Mucosa of rectum (tissue), 2 donors: ENCODE data around the gene PRKAG2.
A peak's percentile ranks its signal among the peaks of the same experiment; 100 is the strongest.
"Not testable (repeated sequence)": the region's sequence is repeated elsewhere in the genome, so short reads cannot be mapped to it uniquely, and the experiment has no call there.

ENCODE experiments used
- H3K27ac ChIP-seq, 2 donors: one replicate each; pipeline ENCODE4 v1.7.0; 2013; ENCODE audit warnings: inconsistent platforms in 2 of 2, low read depth in 2 of 2, low read length in 2 of 2
- H3K27me3 ChIP-seq, 2 donors: one replicate each; pipeline ENCODE4 v1.7.0; 2013; ENCODE audit warnings: low read length in 2 of 2; ENCODE audit not compliant: control insufficient read depth in 2 of 2, insufficient read depth in 2 of 2
- H3K36me3 ChIP-seq, 2 donors: one replicate each; pipeline ENCODE4 v1.7.0; 2013; ENCODE audit warnings: low read length in 2 of 2; ENCODE audit not compliant: control insufficient read depth in 2 of 2, insufficient read depth in 2 of 2
- H3K4me1 ChIP-seq, 2 donors: one replicate each; pipeline ENCODE4 v1.7.0; 2013; ENCODE audit warnings: low read length in 2 of 2, mild to moderate bottlenecking in 1 of 2; ENCODE audit not compliant: control insufficient read depth in 2 of 2, insufficient read depth in 2 of 2
- H3K4me3 ChIP-seq, 2 donors: one replicate each; pipeline ENCODE4 v1.7.0; 2013; ENCODE audit warnings: low read length in 2 of 2
- H3K9ac ChIP-seq, 2 donors: one replicate each; pipeline ENCODE4 v1.7.0; 2013; ENCODE audit warnings: low read length in 2 of 2, low read depth in 1 of 2, mild to moderate bottlenecking in 1 of 2
- H3K9me3 ChIP-seq, 2 donors: one replicate each; pipeline ENCODE4 v1.7.0; 2013; ENCODE audit warnings: low read length in 2 of 2; ENCODE audit not compliant: control insufficient read depth in 2 of 2
- donor health status: healthy.
- donor health status: Normal muscosa, but diverticular disease.

PRKAG2 gene

GRCh38 chr7:151844825-151845200 lies 32.1 kb downstream of the PRKAG2 start:
- H3K9ac ChIP-seq: no peak overlapping the region
- H3K4me1 ChIP-seq: no peaks in the 10 kb centered on the region
- peaks cover 5 to 11% of the 10 kb centered on the region in 2 donors for H3K36me3 ChIP-seq
- H3K27ac ChIP-seq: no peak overlapping the region
- no peak overlapping the region for H3K4me3 ChIP-seq
- H3K9me3 ChIP-seq: no peaks in the 10 kb centered on the region
- no peaks in the 10 kb centered on the region for H3K27me3 ChIP-seq

GRCh38 chr7:151844071-151844824 lies 32.7 kb downstream of the PRKAG2 start:
- no peak overlapping the region for H3K27ac ChIP-seq
- H3K9me3 ChIP-seq: no peaks in the 10 kb centered on the region
- H3K9ac ChIP-seq: no peak overlapping the region
- H3K4me3 ChIP-seq: no peak overlapping the region
- H3K4me1 ChIP-seq: peaks cover under 1 to 2% of the 10 kb centered on the region in 2 donors
- no peaks in the 10 kb centered on the region for H3K27me3 ChIP-seq
- H3K36me3 ChIP-seq: peaks cover 5 to 11% of the 10 kb centered on the region in 2 donors

- Histone ChIP-seq H3K27ac (no peak overlapping the region), H3K4me1 (peaks cover 2 to 4% of the 10 kb centered on the region in 2 donors), H3K4me3 (no peak overlapping the region), H3K9ac (no peak overlapping the region), H3K9me3 (no peaks in the 10 kb centered on the region), H3K36me3 (peaks cover 3 to 9% of the 10 kb centered on the region in 2 donors), H3K27me3 (no peaks in the 10 kb centered on the region)
Observed at GRCh38 chr7:151843181-151843580, 33.7 kb downstream of the PRKAG2 start.

GRCh38 chr7:151841395-151842051 lies 35.4 kb downstream of the PRKAG2 start:
- not testable (repeated sequence) for H3K27ac ChIP-seq, H3K36me3 ChIP-seq, H3K4me1 ChIP-seq, H3K27me3 ChIP-seq, H3K4me3 ChIP-seq, H3K9ac ChIP-seq, H3K9me3 ChIP-seq

- no peaks in the 10 kb centered on the region for H3K27me3 ChIP-seq
- no peak overlapping the region for H3K4me3 ChIP-seq
- H3K36me3 ChIP-seq: peaks cover 3 to 10% of the 10 kb centered on the region in 2 donors
- H3K27ac ChIP-seq: no peak overlapping the region
- no peak overlapping the region for H3K9ac ChIP-seq
- H3K4me1 ChIP-seq: peaks cover 2 to 4% of the 10 kb centered on the region in 2 donors
- no peaks in the 10 kb centered on the region for H3K9me3 ChIP-seq
Observed at GRCh38 chr7:151840088-151840910, 36.6 kb downstream of the PRKAG2 start.

GRCh38 chr7:151839451-151839921 lies 37.4 kb downstream of the PRKAG2 start:
- peaks cover 3 to 6% of the 10 kb centered on the region in 2 donors for H3K36me3 ChIP-seq
- no peaks in the 10 kb centered on the region for H3K27me3 ChIP-seq
- H3K9me3 ChIP-seq: no peaks in the 10 kb centered on the region
- no peak overlapping the region for H3K27ac ChIP-seq
- H3K4me1 ChIP-seq: peaks cover 2 to 4% of the 10 kb centered on the region in 2 donors
- H3K4me3 ChIP-seq: peak overlapping the region in 1 of 2 donors; percentile 48
- H3K9ac ChIP-seq: no peak overlapping the region

- Histone ChIP-seq H3K4me3 (peak overlapping the region in 1 of 2 donors; percentile 48), H3K9ac (no peak overlapping the region), H3K27ac (no peak overlapping the region), H3K9me3 (no peaks in the 10 kb centered on the region), H3K27me3 (no peaks in the 10 kb centered on the region), H3K36me3 (peaks cover 3 to 6% of the 10 kb centered on the region in 2 donors), H3K4me1 (peaks cover 2 to 4% of the 10 kb centered on the region in 2 donors)
Observed at GRCh38 chr7:151838861-151839381, 38.0 kb downstream of the PRKAG2 start.

- no peak overlapping the region for H3K9ac ChIP-seq
- H3K36me3 ChIP-seq: peaks cover 3 to 5% of the 10 kb centered on the region in 2 donors
- H3K4me3 ChIP-seq: no peak overlapping the region
- no peak overlapping the region for H3K27ac ChIP-seq
- H3K4me1 ChIP-seq: peaks cover 2 to 4% of the 10 kb centered on the region in 2 donors
- H3K9me3 ChIP-seq: no peaks in the 10 kb centered on the region
- no peaks in the 10 kb centered on the region for H3K27me3 ChIP-seq
Observed at GRCh38 chr7:151838072-151838471, 38.8 kb downstream of the PRKAG2 start.

- Histone ChIP-seq H3K27me3 (no peaks in the 10 kb centered on the region), H3K9ac (no peak overlapping the region), H3K4me1 (peaks cover 2 to 4% of the 10 kb centered on the region in 2 donors), H3K36me3 (peaks cover 1 to 2% of the 10 kb centered on the region in 2 donors), H3K9me3 (no peaks in the 10 kb centered on the region), H3K4me3 (no peak overlapping the region), H3K27ac (no peak overlapping the region)
Observed at GRCh38 chr7:151837285-151838042, 39.5 kb downstream of the PRKAG2 start.
